ENCODE measurements around the gene USP9Y.

The USP9Y gene

DNA sequence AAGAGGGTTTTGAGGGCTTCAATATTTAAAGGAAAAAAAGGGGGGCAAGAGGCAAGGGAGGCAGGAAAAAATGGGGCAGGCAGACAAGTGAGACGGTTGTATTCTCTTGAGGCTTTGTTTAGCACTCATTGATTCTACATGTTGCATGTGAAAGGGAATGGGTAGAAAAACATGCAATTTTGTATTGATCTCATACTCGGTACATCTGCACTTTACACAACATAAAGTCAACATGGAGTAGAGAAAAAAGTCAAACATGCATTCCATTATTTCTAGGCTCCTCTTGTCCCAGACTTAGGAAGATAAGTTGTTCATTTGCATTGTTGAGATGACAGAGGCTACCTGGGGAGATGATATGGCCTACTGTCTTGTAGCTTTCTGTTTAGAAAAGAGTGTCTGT lies 166.9 kb downstream of the USP9Y start:
- no peak for ATAC-seq

DNA sequence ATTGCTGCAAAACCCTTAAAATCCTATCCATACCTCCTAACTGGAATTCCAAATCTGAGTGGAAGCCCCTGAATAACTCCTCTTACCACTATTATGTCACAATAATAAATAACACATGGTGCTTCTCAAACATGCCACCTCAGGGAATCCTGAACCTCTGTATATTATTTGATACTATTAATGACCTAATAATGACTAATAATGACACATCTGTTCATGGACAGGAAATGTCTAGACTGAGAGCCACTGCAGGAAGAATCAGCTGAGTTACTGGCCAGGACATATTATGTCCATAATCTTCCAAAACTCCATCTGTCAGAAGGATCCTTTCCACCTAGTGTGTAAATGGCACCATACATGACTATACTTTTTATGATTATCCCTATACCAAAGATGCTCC lies 195.9 kb downstream of the USP9Y start:
- ATAC-seq = no peak
- TF ChIP-seq CSRNP3 (CRISPR knock-in tag; IDR thresholded peaks at IDR 0.05) = no peak
- TF ChIP-seq ZNF8 (CRISPR knock-in tag; IDR thresholded peaks at IDR 0.05) = no peak
- TF ChIP-seq TOX (CRISPR knock-in tag; IDR thresholded peaks at IDR 0.05; ENCODE audit: borderline replicate concordance) = no peak
- no peak for TF ChIP-seq OSR1 (CRISPR knock-in tag; IDR thresholded peaks at IDR 0.05)
- no peak for TF ChIP-seq ISL1 (CRISPR knock-in tag; IDR thresholded peaks at IDR 0.05)
- TF ChIP-seq, protein P1, sequence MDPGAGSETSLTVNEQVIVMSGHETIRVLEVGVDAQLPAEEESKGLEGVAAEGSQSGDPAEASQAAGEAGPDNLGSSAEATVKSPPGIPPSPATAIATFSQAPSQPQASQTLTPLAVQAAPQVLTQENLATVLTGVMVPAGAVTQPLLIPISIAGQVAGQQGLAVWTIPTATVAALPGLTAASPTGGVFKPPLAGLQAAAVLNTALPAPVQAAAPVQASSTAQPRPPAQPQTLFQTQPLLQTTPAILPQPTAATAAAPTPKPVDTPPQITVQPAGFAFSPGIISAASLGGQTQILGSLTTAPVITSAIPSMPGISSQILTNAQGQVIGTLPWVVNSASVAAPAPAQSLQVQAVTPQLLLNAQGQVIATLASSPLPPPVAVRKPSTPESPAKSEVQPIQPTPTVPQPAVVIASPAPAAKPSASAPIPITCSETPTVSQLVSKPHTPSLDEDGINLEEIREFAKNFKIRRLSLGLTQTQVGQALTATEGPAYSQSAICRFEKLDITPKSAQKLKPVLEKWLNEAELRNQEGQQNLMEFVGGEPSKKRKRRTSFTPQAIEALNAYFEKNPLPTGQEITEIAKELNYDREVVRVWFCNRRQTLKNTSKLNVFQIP (CRISPR knock-in tag; IDR thresholded peaks at IDR 0.05; ENCODE audit: borderline replicate concordance, low read depth) = no peak
- TF ChIP-seq ZFP30 (CRISPR knock-in tag; IDR thresholded peaks at IDR 0.05) = no peak
- no peak for TF ChIP-seq TCF4 (CRISPR knock-in tag; IDR thresholded peaks at IDR 0.05; ENCODE audit: borderline replicate concordance)
- TF ChIP-seq ZNF70 (CRISPR knock-in tag; IDR thresholded peaks at IDR 0.05) = no peak
- TF ChIP-seq SNAI2 (CRISPR knock-in tag; IDR thresholded peaks at IDR 0.05) = no peak
- TF ChIP-seq ZFP3 (CRISPR knock-in tag; IDR thresholded peaks at IDR 0.05) = no peak
- TF ChIP-seq ESRRG (CRISPR knock-in tag; IDR thresholded peaks at IDR 0.05) = no peak
- TF ChIP-seq, protein P2, sequence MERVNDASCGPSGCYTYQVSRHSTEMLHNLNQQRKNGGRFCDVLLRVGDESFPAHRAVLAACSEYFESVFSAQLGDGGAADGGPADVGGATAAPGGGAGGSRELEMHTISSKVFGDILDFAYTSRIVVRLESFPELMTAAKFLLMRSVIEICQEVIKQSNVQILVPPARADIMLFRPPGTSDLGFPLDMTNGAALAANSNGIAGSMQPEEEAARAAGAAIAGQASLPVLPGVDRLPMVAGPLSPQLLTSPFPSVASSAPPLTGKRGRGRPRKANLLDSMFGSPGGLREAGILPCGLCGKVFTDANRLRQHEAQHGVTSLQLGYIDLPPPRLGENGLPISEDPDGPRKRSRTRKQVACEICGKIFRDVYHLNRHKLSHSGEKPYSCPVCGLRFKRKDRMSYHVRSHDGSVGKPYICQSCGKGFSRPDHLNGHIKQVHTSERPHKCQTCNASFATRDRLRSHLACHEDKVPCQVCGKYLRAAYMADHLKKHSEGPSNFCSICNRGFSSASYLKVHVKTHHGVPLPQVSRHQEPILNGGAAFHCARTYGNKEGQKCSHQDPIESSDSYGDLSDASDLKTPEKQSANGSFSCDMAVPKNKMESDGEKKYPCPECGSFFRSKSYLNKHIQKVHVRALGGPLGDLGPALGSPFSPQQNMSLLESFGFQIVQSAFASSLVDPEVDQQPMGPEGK (CRISPR knock-in tag; IDR thresholded peaks at IDR 0.05; ENCODE audit: borderline replicate concordance) = no peak

More for the DNA sequence above, 166.9 kb downstream of the USP9Y start:
- TF ChIP-seq, protein P1 (CRISPR knock-in tag; IDR thresholded peaks at IDR 0.05; ENCODE audit: borderline replicate concordance, low read depth) = no peak
- no peak for TF ChIP-seq ZFP30 (CRISPR knock-in tag; IDR thresholded peaks at IDR 0.05)
- TF ChIP-seq GLIS3 (CRISPR knock-in tag; IDR thresholded peaks at IDR 0.05) = no peak
- no peak for TF ChIP-seq OSR1 (CRISPR knock-in tag; IDR thresholded peaks at IDR 0.05)
- no peak for TF ChIP-seq BACH2 (CRISPR knock-in tag; IDR thresholded peaks at IDR 0.05; ENCODE audit: borderline replicate concordance)
- TF ChIP-seq CREB5 (CRISPR knock-in tag; IDR thresholded peaks at IDR 0.05; ENCODE audit: low read depth) = no peak
- no peak for TF ChIP-seq SNAI2 (CRISPR knock-in tag; IDR thresholded peaks at IDR 0.05)
- no peak for TF ChIP-seq ZFP3 (CRISPR knock-in tag; IDR thresholded peaks at IDR 0.05)
- TF ChIP-seq ISL1 (CRISPR knock-in tag; IDR thresholded peaks at IDR 0.05) = no peak
- TF ChIP-seq, protein P2 (CRISPR knock-in tag; IDR thresholded peaks at IDR 0.05; ENCODE audit: borderline replicate concordance) = no peak
- no peak for TF ChIP-seq TOX (CRISPR knock-in tag; IDR thresholded peaks at IDR 0.05; ENCODE audit: borderline replicate concordance)
- no peak for TF ChIP-seq ARNTL (CRISPR knock-in tag; IDR thresholded peaks at IDR 0.05; ENCODE audit: borderline replicate concordance, low read depth)
- TF ChIP-seq ESRRG (CRISPR knock-in tag; IDR thresholded peaks at IDR 0.05) = no peak
- no peak for TF ChIP-seq ZNF70 (CRISPR knock-in tag; IDR thresholded peaks at IDR 0.05)
- TF ChIP-seq ZNF8 (CRISPR knock-in tag; IDR thresholded peaks at IDR 0.05) = no peak
- TF ChIP-seq TSHZ2 (CRISPR knock-in tag; IDR thresholded peaks at IDR 0.05) = no peak
- no peak for TF ChIP-seq ZC3H10 (CRISPR knock-in tag; IDR thresholded peaks at IDR 0.05)
- TF ChIP-seq ZNF565 (CRISPR knock-in tag; conservative IDR thresholded peaks at IDR 0.05; ENCODE audit: low read depth) = no peak
- TF ChIP-seq CSDC2 (CRISPR knock-in tag; IDR thresholded peaks at IDR 0.05) = no peak

Measured in SK-N-SH treated with all-trans-retinoic acid at 6 μM for 48 hours (cell line).